ENCODE measurements around the gene TMEM273.

- TF ChIP-seq CTCF (IDR thresholded peaks at IDR 0.05) (no peak), ZFX (IDR thresholded peaks at IDR 0.05; ENCODE audit: borderline replicate concordance) (no peak)
Observed at GRCh38 chr10:49150426-49150825, 37.8 kb downstream of the TMEM273 start.

Data from 22Rv1 (cell line).